Naive B cell (primary cell): ENCODE data around the gene PRR36. TPM values are rescaled to one million over a fixed set of nuclear protein-coding genes. Genes with fewer than 3 reads are reported as not detected.
"Not testable (repeated sequence)": the region's sequence is repeated elsewhere in the genome, so short reads cannot be mapped to it uniquely, and the experiment has no call there.

Experiments used
- ATAC-seq, 2 donors: fragments of 150-1000 bp; cut with Tn5 transposase; 2 replicates each; pipeline ENCODE4 v1.10.0; 2021; ENCODE audit warnings: low read depth in 2 of 2, mild to moderate bottlenecking in 2 of 2, moderate library complexity in 2 of 2
- DNase-seq: peaks from one replicate; pipeline ENCODE4 v3.0.0; 2022
- H3K27ac Mint-ChIP-seq, 6 donors: one replicate each; pipeline ENCODE4 v1.8.0; 2020 to 2022; ENCODE audit warnings: mild to moderate bottlenecking in 6 of 6, mixed read lengths in 6 of 6, moderate library complexity in 5 of 6, inconsistent platforms in 2 of 6
- H3K27me3 Mint-ChIP-seq, 3 donors: one replicate each; pipeline ENCODE4 v1.8.0; 2021 to 2022; ENCODE audit warnings: mixed read lengths in 3 of 3, mild to moderate bottlenecking in 1 of 3
- H3K36me3 Mint-ChIP-seq, 2 donors: one replicate each; pipeline ENCODE4 v1.8.0; 2020 to 2022; ENCODE audit warnings: mixed read lengths in 2 of 2, inconsistent platforms in 1 of 2, mild to moderate bottlenecking in 1 of 2
- H3K4me1 Mint-ChIP-seq, 3 donors: one replicate each; pipeline ENCODE4 v1.8.0; 2020 to 2022; ENCODE audit warnings: mixed read lengths in 3 of 3, inconsistent platforms in 1 of 3, mild to moderate bottlenecking in 1 of 3, moderate library complexity in 1 of 3
- H3K4me3 Mint-ChIP-seq, 8 donors: one replicate each; pipeline ENCODE4 v1.8.0; 2020 to 2022; ENCODE audit warnings: mild to moderate bottlenecking in 8 of 8, mixed read lengths in 8 of 8, moderate library complexity in 8 of 8, inconsistent platforms in 2 of 8
- H3K9me3 Mint-ChIP-seq, 7 donors: one replicate each; pipeline ENCODE4 v1.8.0; 2020 to 2022; ENCODE audit warnings: mixed read lengths in 7 of 7, mild to moderate bottlenecking in 5 of 7, inconsistent platforms in 2 of 7, moderate library complexity in 1 of 7
- polyA plus RNA-seq, 6 donors: library from polyadenylated mRNA; unstranded; fragments of 300-500 nt; fragmentation: Illumina TruSeq; gene quantifications; one replicate each; pipeline ENCODE4 v1.2.3, GENCODE V29; 2021; ENCODE audit warnings: low read depth in 6 of 6

PRR36 gene
- polyA plus RNA-seq, 6 donors from 2014 or later: 0.05 TPM; not detected in 5

- H3K4me1 Mint-ChIP-seq: peaks cover 31 to 33% (median 32%) of the 10 kb centered on the region in 3 donors
- no peaks in the 10 kb centered on the region for H3K9me3 Mint-ChIP-seq
- no peak overlapping the region for H3K27ac Mint-ChIP-seq
- peaks cover 0 to 8% of the 10 kb centered on the region in 2 donors for H3K36me3 Mint-ChIP-seq
- ATAC-seq (no peak), DNase-seq (no peak)
- peaks cover 4 to 11% (median 8%) of the 10 kb centered on the region in 3 donors for H3K27me3 Mint-ChIP-seq
- H3K4me3 Mint-ChIP-seq: peak overlapping the region in 3 of 8 donors; percentile 16 to 89 (median 25)
Observed at GRCh38 chr19:7901337-7901736, 27.1 kb upstream of the PRR36 start.

- Mint-ChIP-seq H3K27ac (no peak overlapping the region), H3K4me3 (peak overlapping the region in 1 of 8 donors; percentile 89), H3K27me3 (peaks cover 4 to 11% (median 8%) of the 10 kb centered on the region in 3 donors), H3K36me3 (peaks cover 0 to 8% of the 10 kb centered on the region in 2 donors), H3K9me3 (no peaks in the 10 kb centered on the region), H3K4me1 (peaks cover 27 to 29% (median 29%) of the 10 kb centered on the region in 3 donors)
- DNase-seq: no peak
- ATAC-seq: no peak
Observed at GRCh38 chr19:7900931-7901330, 26.7 kb upstream of the PRR36 start.

GRCh38 chr19:7900401-7900870, 26.2 kb upstream of the PRR36 start:
- Mint-ChIP-seq H3K36me3 (peaks cover 0 to 3% of the 10 kb centered on the region in 2 donors), H3K4me3 (no peak overlapping the region), H3K27me3 (peaks cover 4 to 14% (median 10%) of the 10 kb centered on the region in 3 donors), H3K9me3 (no peaks in the 10 kb centered on the region), H3K4me1 (peaks cover 22 to 24% (median 24%) of the 10 kb centered on the region in 3 donors), H3K27ac (no peak overlapping the region)
- DNase-seq (no peak), ATAC-seq (no peak)

DNA sequence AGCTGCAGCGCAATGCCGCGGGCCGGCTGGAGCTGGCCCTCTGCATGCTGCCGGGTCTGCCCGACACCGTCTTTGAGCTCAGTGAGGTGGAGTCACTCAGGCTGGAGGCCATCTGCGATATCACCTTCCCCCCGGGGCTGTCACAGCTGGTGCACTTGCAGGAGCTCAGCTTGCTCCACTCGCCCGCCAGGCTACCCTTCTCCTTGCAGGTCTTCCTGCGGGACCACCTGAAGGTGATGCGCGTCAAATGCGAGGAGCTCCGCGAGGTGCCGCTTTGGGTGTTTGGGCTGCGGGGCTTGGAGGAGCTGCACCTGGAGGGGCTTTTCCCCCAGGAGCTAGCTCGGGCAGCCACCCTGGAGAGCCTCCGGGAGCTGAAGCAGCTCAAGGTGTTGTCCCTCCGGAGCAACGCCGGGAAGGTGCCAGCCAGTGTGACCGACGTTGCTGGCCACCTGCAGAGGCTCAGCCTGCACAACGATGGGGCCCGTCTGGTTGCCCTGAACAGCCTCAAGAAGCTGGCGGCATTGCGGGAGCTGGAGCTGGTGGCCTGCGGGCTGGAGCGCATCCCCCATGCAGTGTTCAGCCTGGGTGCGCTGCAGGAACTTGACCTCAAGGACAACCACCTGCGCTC, 25.7 kb upstream of the PRR36 start:
- Mint-ChIP-seq H3K4me1 (peaks cover 18 to 20% (median 18%) of the 10 kb centered on the region in 3 donors), H3K9me3 (no peaks in the 10 kb centered on the region), H3K36me3 (no peaks in the 10 kb centered on the region), H3K27me3 (peaks cover 4 to 19% (median 15%) of the 10 kb centered on the region in 3 donors), H3K27ac (no peak overlapping the region), H3K4me3 (no peak overlapping the region)
- ATAC-seq (no peak), DNase-seq (no peak)

GRCh38 chr19:7898967-7899366, 24.8 kb upstream of the PRR36 start:
- no peaks in the 10 kb centered on the region for H3K9me3 Mint-ChIP-seq
- no peak overlapping the region for H3K27ac Mint-ChIP-seq
- peaks cover 8 to 28% (median 24%) of the 10 kb centered on the region in 3 donors for H3K27me3 Mint-ChIP-seq
- peaks cover 11 to 13% (median 13%) of the 10 kb centered on the region in 3 donors for H3K4me1 Mint-ChIP-seq
- ATAC-seq: no peak
- H3K4me3 Mint-ChIP-seq: no peak overlapping the region
- no peak for DNase-seq
- H3K36me3 Mint-ChIP-seq: no peaks in the 10 kb centered on the region

- H3K27me3 Mint-ChIP-seq: peaks cover 8 to 30% (median 27%) of the 10 kb centered on the region in 3 donors
- ATAC-seq (no peak), DNase-seq (no peak)
- H3K4me3 Mint-ChIP-seq: no peak overlapping the region
- peak overlapping the region in 1 of 6 donors; percentile 7 for H3K27ac Mint-ChIP-seq
- H3K9me3 Mint-ChIP-seq: no peaks in the 10 kb centered on the region
- no peaks in the 10 kb centered on the region for H3K36me3 Mint-ChIP-seq
- peaks cover 0 to 3% (median 0%) of the 10 kb centered on the region in 3 donors for H3K4me1 Mint-ChIP-seq
Observed at GRCh38 chr19:7897292-7897691, 23.1 kb upstream of the PRR36 start.

DNA sequence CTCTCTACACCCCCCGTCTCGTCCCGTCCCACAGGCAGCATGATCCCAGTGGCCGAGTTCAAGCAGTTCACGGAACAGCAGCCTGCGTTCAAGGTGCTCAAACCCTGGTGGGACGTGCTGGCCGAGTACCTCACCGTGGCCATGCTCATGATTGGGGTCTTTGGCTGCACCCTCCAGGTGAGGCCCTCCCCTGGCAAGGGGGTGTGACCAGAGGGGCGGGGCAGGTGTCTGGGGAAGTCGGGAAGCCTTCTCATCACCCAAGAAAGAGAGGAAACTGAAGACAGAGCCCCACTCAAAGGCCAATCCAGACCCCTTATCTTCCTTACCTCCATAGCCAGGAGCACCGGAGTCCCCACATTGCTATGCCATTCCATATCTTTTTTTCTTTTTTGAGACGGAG, 21.4 kb upstream of the PRR36 start:
- no peaks in the 10 kb centered on the region for H3K4me1 Mint-ChIP-seq
- no peak for ATAC-seq
- DNase-seq: no peak
- H3K36me3 Mint-ChIP-seq: no peaks in the 10 kb centered on the region
- no peaks in the 10 kb centered on the region for H3K9me3 Mint-ChIP-seq
- no peak overlapping the region for H3K4me3 Mint-ChIP-seq
- peak overlapping the region in 1 of 6 donors; percentile 14 for H3K27ac Mint-ChIP-seq
- H3K27me3 Mint-ChIP-seq: peaks cover 12 to 37% (median 35%) of the 10 kb centered on the region in 3 donors

DNA sequence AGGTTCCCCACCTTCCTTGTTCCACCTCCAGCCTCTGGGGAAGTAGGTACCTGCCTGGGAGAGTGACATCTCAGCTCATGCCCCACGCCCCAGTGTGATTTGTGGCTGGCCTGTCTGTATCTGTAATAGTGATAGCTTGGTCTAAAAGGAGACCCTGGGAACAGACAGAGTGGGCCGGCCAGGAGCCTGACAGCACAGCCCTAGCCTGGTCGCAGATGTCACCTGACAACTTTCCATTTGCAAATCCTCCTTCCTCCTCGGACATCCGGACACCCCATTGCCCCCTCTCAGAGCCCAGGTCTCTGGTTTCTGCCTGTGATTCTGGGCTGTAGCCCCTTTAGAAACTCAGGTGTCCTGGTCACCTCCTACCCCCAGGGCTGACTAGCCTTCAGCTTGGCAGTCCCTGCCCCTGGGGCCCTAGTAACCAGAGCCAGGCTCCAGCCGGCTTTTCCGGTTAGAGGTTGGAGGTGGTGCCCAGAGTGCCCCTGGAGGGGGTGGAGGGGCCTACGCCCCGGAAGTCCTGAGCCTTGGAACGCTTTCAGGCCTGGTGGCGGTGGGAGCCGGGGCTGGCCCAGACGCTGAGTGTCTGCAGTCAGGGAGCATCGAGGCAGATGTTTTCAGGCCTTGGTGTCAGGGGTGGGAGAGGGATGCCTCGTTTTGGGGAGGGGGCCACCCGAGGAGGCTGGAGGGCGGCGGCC, 20.6 kb upstream of the PRR36 start:
- DNase-seq: no peak
- Mint-ChIP-seq H3K27me3 (peaks cover 16 to 35% (median 34%) of the 10 kb centered on the region in 3 donors), H3K4me1 (no peaks in the 10 kb centered on the region), H3K9me3 (no peaks in the 10 kb centered on the region), H3K36me3 (no peaks in the 10 kb centered on the region), H3K27ac (no peak overlapping the region), H3K4me3 (no peak overlapping the region)
- ATAC-seq: no peak

GRCh38 chr19:7893362-7894101, 19.3 kb upstream of the PRR36 start:
- not testable (repeated sequence) for H3K9me3 Mint-ChIP-seq, DNase-seq, H3K4me3 Mint-ChIP-seq, H3K27ac Mint-ChIP-seq, ATAC-seq, H3K4me1 Mint-ChIP-seq, H3K36me3 Mint-ChIP-seq
- peaks cover 22 to 43% (median 40%) of the 10 kb centered on the region in 3 donors for H3K27me3 Mint-ChIP-seq

- H3K27me3 Mint-ChIP-seq: peaks cover 14 to 39% (median 14%) of the 10 kb centered on the region in 3 donors
- H3K27ac Mint-ChIP-seq: no peak overlapping the region
- DNase-seq: no peak
- H3K4me1 Mint-ChIP-seq: peaks cover 0 to 4% (median 0%) of the 10 kb centered on the region in 3 donors
- no peak for ATAC-seq
- no peaks in the 10 kb centered on the region for H3K9me3 Mint-ChIP-seq
- no peaks in the 10 kb centered on the region for H3K36me3 Mint-ChIP-seq
- H3K4me3 Mint-ChIP-seq: peak overlapping the region in 1 of 8 donors; percentile 61
Observed at GRCh38 chr19:7888826-7889217, 14.6 kb upstream of the PRR36 start.

GRCh38 chr19:7888145-7888825, 14.1 kb upstream of the PRR36 start, which contains the start of gene LRRC8E:
TSS of gene LRRC8E (plus strand) at chr19:7888510. CDS start at chr19:7895604, 7,094 bp downstream.
- H3K9me3 Mint-ChIP-seq: no peaks in the 10 kb centered on the region
- DNase-seq (no peak), ATAC-seq (peak; percentile 46 to 48)
- peak within 1 kb of the TSS in 1 of 6 donors; percentile 72 for H3K27ac Mint-ChIP-seq
- peaks cover 13 to 39% (median 14%) of the 10 kb centered on the region in 3 donors for H3K27me3 Mint-ChIP-seq
- H3K4me3 Mint-ChIP-seq: peak within 1 kb of the TSS in 1 of 8 donors; percentile 61
- no peaks in the 10 kb centered on the region for H3K36me3 Mint-ChIP-seq
- H3K4me1 Mint-ChIP-seq: peaks cover 0 to 4% (median 0%) of the 10 kb centered on the region in 3 donors

DNA sequence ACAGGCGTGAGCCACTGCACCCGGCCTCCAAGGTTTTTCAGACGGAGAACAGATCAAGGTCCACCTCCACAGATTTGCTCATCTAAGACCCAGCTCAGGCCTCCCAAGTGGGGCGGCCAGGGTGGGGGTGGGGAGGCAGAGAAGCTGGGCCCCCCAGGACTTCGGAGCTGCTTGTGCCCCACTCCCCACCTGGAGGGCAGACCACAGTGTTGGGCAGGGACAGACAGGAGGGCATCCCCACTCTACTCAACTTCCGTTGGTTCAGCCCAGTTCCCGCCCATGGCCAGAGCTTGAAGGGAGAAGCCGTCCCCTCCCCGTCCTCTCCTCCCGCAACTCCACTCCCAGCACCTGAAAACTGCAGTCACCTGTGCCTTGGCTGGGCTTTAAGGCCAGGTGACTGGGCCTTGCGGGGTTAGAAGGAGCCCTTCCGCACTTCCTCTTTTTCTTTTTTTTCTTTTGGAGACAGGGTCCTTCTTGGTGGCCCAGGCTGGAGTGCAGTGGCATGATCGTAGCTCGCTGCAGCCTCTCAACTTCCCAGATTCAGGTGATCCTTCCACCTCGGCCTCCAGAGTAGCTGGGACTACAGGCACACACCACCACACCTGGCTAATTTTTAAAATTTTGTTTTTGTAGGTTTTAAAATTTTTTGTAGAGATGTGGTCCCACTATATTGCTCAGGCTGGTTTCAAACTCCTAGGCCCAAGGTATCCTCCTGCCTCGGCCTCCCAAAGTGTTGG, 13.4 kb upstream of the PRR36 start:
- peaks cover 13 to 39% (median 14%) of the 10 kb centered on the region in 3 donors for H3K27me3 Mint-ChIP-seq
- H3K9me3 Mint-ChIP-seq: no peaks in the 10 kb centered on the region
- H3K36me3 Mint-ChIP-seq: no peaks in the 10 kb centered on the region

More for the DNA sequence above, 13.4 kb upstream of the PRR36 start:
- Mint-ChIP-seq H3K27ac (peak overlapping the region in 1 of 6 donors; percentile 72), H3K4me3 (no peak overlapping the region), H3K4me1 (peaks cover 0 to 4% (median 0%) of the 10 kb centered on the region in 3 donors)
- DNase-seq: no peak
- no peak for ATAC-seq
